ENCODE measurements around the gene HMBS.

- TF ChIP-seq, protein P1, sequence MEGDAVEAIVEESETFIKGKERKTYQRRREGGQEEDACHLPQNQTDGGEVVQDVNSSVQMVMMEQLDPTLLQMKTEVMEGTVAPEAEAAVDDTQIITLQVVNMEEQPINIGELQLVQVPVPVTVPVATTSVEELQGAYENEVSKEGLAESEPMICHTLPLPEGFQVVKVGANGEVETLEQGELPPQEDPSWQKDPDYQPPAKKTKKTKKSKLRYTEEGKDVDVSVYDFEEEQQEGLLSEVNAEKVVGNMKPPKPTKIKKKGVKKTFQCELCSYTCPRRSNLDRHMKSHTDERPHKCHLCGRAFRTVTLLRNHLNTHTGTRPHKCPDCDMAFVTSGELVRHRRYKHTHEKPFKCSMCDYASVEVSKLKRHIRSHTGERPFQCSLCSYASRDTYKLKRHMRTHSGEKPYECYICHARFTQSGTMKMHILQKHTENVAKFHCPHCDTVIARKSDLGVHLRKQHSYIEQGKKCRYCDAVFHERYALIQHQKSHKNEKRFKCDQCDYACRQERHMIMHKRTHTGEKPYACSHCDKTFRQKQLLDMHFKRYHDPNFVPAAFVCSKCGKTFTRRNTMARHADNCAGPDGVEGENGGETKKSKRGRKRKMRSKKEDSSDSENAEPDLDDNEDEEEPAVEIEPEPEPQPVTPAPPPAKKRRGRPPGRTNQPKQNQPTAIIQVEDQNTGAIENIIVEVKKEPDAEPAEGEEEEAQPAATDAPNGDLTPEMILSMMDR (IDR thresholded peaks at IDR 0.05; ENCODE audit: control extremely low read depth in 1 of 3, insufficient read depth in 1 of 3, low read depth in 1 of 3, low read length in 3 of 3), result no peak
- TF ChIP-seq, protein P2, sequence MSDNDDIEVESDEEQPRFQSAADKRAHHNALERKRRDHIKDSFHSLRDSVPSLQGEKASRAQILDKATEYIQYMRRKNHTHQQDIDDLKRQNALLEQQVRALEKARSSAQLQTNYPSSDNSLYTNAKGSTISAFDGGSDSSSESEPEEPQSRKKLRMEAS (IDR thresholded peaks at IDR 0.05), result no peak
- no peak for TF ChIP-seq CBX8 (IDR thresholded peaks at IDR 0.05; ENCODE audit: borderline replicate concordance, low read depth, low read length)
- TF ChIP-seq MAFK (IDR thresholded peaks at IDR 0.05; ENCODE audit: low read depth, low read length), result no peak
- TF ChIP-seq ZNF274 (IDR thresholded peaks at IDR 0.05; ENCODE audit: borderline replicate concordance, extremely low read depth, low read length), result no peak
Observed at GRCh38 chr11:119081682-119082260, 2.9 kb upstream of the HMBS start.
